GM12874 (cell line): ENCODE data around the gene CASZ1.

ENCODE experiments used
- CTCF ChIP-seq: IDR thresholded peaks from 2 replicates; pipeline ENCODE4 v1.5.1; 2011; ENCODE audit warnings: low read depth, mild to moderate bottlenecking, control low read depth, low read length, moderate library complexity; ENCODE audit not compliant: insufficient read depth

Gene CASZ1

DNA sequence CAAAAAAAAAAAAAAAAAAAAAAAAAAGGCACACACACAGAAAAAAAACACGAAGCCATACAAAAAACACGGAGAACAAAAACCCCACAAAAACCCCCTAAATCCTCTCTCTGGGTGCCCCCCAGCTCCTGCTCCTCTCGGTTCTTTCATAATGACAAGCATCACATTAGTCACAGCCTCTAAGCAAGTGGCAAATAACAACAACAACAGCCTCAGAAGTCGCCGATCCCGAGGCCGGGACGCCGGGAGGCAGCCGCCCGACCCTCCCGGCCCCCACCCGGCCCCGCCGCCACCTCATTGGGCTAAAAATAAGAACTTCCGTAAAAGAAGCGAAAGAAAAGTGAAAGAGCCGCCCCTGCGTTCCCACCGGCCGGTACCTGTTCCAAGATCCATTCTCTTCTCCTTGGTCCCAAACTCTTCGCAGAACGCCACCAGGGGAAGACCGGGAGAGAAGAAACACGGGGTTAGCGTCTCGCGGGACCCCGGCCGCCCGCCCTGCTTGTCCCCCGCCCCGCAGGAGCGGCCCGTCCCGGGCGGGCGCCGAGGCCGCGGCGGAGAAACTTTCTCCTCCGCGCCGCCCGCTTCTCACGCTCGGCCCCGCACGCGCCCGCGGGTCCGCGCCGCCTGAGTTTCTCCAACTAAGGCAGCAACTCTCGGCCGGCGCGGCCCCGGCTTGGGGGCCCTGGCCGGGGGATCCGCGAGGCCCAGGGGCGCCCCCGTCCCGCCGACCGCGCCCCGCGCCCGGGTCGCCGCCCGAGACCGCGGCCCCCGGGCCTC is 102.8 kb downstream of the CASZ1 start:
- TF ChIP-seq CTCF: no peak

GRCh38 chr1:10693152-10693496 is 103.3 kb downstream of the CASZ1 start:
- no peak for TF ChIP-seq CTCF

DNA sequence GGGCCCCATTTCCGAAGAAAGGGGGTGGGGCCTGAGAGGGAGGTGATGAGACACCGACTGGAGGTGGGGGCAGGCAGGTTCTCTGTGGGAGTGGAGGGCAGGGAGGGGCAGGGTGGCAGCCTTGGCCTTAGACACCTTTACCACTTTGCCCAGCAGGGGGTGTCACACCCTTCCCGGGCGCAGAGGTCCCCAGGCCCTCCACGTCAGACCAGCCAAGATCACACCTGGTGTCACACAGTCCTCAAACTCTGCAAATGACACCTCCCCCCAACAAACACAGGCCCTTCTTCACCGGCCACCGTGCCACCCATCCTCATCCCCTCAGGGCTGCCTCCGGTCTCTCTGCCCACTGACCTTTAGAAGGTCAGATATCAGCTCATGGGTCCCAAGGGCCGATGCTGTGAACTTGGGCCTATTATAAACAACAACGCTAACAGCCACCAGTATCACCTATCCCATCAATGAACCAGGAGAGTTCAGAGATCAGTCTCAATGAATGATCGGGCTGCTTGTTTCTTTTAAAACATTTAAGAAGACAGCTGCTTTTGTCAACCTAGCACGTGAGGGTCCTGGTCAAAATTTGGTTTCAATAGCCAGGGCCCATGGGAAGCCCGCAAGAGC is 103.9 kb downstream of the CASZ1 start:
- TF ChIP-seq CTCF: peak; percentile 79

- no peak for TF ChIP-seq CTCF
Observed at GRCh38 chr1:10691740-10692125, 104.7 kb downstream of the CASZ1 start.

- TF ChIP-seq CTCF: no peak
Observed at GRCh38 chr1:10691075-10691739, 105.2 kb downstream of the CASZ1 start.

DNA sequence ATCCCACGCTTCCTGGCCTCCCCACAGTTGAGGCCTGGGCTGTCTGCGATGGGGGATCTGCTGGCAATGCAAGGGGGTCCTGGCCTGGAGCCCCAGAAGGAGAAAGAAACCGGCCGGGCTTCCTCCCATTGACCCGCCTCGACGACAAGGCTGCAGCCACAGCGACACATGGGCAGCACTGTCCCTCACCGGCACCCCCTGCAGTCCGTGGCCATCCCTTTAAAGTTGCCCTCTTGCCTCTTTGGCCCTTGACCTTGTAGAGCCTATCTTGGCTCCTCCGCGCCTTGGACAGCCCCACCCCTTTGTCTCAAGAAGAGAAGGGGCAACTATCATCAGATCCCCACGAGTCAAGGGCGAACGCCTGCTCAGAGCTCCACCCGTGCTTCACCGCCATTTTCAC is 106.0 kb downstream of the CASZ1 start:
- TF ChIP-seq CTCF: no peak

- TF ChIP-seq CTCF: no peak
Observed at GRCh38 chr1:10688409-10688786, 108.0 kb downstream of the CASZ1 start.
